ENCODE results near the gene CTIF.

Gene CTIF

DNA sequence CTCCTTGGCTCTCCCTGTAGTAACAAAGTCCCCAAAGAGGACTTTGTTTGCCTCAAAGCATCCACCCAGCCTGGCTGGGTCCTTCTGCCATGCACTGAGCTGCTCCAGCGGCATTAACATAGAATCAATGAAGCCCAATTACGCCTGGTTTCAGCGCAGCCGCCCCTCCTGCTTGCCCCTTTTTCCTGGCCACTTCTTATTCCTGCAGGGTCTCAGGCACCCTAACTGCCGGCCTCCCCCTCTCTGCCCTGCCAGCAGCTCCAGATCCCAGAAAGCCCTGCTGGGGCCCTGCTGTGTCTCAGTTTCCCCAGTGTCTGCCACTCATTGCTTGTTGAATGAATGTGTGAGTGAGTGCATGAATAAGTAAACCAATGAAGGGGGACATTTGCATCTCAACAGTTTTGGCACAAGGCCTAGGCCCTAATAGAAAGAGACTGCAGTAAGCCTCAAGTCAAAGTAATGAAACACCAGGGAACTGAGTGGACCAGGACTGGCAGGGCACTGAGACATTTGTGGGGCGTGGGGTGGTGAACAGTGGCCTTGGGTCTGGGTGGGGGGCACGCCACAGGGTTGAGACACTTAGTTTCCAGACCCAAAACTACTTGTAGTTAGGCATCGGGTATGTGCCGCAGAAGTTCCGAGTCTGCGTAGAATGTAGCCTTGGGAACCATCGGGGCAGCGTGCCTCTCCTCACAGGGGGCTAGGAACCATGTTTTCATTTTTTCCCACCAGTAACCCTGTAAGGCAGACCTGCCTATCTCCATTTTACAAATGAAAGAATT is 351.3 kb downstream of the CTIF start:
- TF ChIP-seq, protein P1, sequence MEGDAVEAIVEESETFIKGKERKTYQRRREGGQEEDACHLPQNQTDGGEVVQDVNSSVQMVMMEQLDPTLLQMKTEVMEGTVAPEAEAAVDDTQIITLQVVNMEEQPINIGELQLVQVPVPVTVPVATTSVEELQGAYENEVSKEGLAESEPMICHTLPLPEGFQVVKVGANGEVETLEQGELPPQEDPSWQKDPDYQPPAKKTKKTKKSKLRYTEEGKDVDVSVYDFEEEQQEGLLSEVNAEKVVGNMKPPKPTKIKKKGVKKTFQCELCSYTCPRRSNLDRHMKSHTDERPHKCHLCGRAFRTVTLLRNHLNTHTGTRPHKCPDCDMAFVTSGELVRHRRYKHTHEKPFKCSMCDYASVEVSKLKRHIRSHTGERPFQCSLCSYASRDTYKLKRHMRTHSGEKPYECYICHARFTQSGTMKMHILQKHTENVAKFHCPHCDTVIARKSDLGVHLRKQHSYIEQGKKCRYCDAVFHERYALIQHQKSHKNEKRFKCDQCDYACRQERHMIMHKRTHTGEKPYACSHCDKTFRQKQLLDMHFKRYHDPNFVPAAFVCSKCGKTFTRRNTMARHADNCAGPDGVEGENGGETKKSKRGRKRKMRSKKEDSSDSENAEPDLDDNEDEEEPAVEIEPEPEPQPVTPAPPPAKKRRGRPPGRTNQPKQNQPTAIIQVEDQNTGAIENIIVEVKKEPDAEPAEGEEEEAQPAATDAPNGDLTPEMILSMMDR (IDR thresholded peaks at IDR 0.05; ENCODE audit: poor library complexity, severe bottlenecking), result no peak
- no peak overlapping the region for H3K27ac ChIP-seq (ENCODE audit: poor library complexity, severe bottlenecking)
- no peaks in the 10 kb centered on the region for H3K36me3 ChIP-seq (ENCODE audit: low read depth)
- DNase-seq (ENCODE audit: low spot score) (no peak), ATAC-seq (ENCODE audit: low read depth) (no peak)
- no peaks in the 10 kb centered on the region for H3K4me1 ChIP-seq (ENCODE audit: insufficient read depth, poor library complexity, severe bottlenecking)
- no peaks in the 10 kb centered on the region for H3K27me3 ChIP-seq (ENCODE audit: insufficient read depth, poor library complexity, severe bottlenecking)
- no peaks in the 10 kb centered on the region for H3K9me3 ChIP-seq (ENCODE audit: severe bottlenecking)
- H3K4me3 ChIP-seq (ENCODE audit: severe bottlenecking), result no peak overlapping the region

DNA sequence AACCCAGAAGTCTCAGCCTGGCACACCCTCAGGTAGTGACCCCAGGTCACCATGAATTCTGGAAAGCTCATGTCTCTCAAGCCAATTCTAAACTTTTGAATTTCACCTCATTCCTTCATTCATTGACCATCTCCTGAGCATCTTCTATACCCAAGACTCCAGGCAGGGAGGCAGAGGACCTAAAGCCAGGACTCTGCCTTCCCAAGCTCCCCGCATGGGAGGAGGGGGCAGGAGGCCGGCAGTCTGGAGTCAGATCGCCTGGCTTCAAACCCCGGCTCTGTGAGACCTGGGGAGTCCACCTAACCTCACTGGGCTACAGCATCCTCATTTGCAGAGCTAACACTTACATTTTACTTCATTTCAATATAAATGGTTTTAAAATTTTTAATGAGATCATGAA is 352.9 kb downstream of the CTIF start:
- peaks cover 2% of the 10 kb centered on the region for H3K4me1 ChIP-seq (ENCODE audit: insufficient read depth, poor library complexity, severe bottlenecking)
- DNase-seq (ENCODE audit: low spot score), result no peak

DNA sequence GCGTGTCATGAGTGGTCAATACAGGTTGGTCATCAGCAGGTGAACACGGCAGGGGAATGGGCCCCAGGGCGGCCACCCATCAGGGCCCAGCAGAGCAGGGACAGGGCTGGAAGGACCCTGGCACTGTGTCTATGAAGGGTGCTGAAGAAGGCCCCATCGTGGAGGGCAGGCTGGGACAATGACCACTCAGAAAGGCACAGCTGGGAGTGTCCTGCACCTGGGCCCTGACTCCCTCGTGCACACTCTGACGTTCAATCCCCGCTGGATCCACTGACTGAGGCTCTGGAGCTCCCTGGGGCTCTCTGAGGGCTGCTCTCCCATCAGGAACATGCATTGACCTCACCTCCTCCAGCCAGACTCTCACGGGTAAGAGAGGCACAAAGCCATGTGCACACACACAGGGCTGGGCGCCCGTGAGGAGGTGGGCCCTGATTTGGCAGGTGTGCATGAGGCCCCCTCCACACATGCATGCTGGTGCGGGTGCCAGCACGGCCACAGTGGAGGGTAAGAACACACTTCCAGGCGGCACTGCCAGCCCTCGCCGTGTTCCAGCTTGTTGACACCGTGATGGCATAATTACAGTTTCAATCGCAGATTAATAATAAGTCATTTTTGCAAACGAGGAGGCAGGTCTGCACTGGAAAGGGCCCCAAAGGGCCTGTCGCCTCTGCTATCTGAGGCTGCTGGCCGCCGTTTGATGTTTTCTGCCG is 353.5 kb downstream of the CTIF start:
- no peaks in the 10 kb centered on the region for H3K36me3 ChIP-seq (ENCODE audit: low read depth)

More for the DNA sequence above, 352.9 kb downstream of the CTIF start:
- H3K27ac ChIP-seq (ENCODE audit: poor library complexity, severe bottlenecking), result no peak overlapping the region
- TF ChIP-seq, protein P1 (IDR thresholded peaks at IDR 0.05; ENCODE audit: poor library complexity, severe bottlenecking), result no peak
- no peak overlapping the region for H3K4me3 ChIP-seq (ENCODE audit: severe bottlenecking)
- H3K27me3 ChIP-seq (ENCODE audit: insufficient read depth, poor library complexity, severe bottlenecking), result no peaks in the 10 kb centered on the region
- no peak for ATAC-seq (ENCODE audit: low read depth)
- no peaks in the 10 kb centered on the region for H3K36me3 ChIP-seq (ENCODE audit: low read depth)
- H3K9me3 ChIP-seq (ENCODE audit: severe bottlenecking), result no peaks in the 10 kb centered on the region

GRCh38 chr18:48893061-48893607 is 354.3 kb downstream of the CTIF start:
- H3K9me3 ChIP-seq (ENCODE audit: severe bottlenecking), result no peaks in the 10 kb centered on the region
- no peaks in the 10 kb centered on the region for H3K36me3 ChIP-seq (ENCODE audit: low read depth)
- no peak for DNase-seq (ENCODE audit: low spot score)
- TF ChIP-seq, protein P1 (IDR thresholded peaks at IDR 0.05; ENCODE audit: poor library complexity, severe bottlenecking), result no peak
- H3K4me1 ChIP-seq (ENCODE audit: insufficient read depth, poor library complexity, severe bottlenecking), result peaks cover 4% of the 10 kb centered on the region
- no peaks in the 10 kb centered on the region for H3K27me3 ChIP-seq (ENCODE audit: insufficient read depth, poor library complexity, severe bottlenecking)
- ATAC-seq (ENCODE audit: low read depth), result no peak
- no peak overlapping the region for H3K4me3 ChIP-seq (ENCODE audit: severe bottlenecking)
- no peak overlapping the region for H3K27ac ChIP-seq (ENCODE audit: poor library complexity, severe bottlenecking)

More for the DNA sequence above, 353.5 kb downstream of the CTIF start:
- Histone ChIP-seq H3K27me3 (ENCODE audit: insufficient read depth, poor library complexity, severe bottlenecking) (no peaks in the 10 kb centered on the region), H3K4me1 (ENCODE audit: insufficient read depth, poor library complexity, severe bottlenecking) (peaks cover 4% of the 10 kb centered on the region), H3K4me3 (ENCODE audit: severe bottlenecking) (no peak overlapping the region), H3K9me3 (ENCODE audit: severe bottlenecking) (no peaks in the 10 kb centered on the region), H3K27ac (ENCODE audit: poor library complexity, severe bottlenecking) (no peak overlapping the region)
- DNase-seq (ENCODE audit: low spot score), result no peak
- TF ChIP-seq, protein P1 (IDR thresholded peaks at IDR 0.05; ENCODE audit: poor library complexity, severe bottlenecking), result no peak
- no peak for ATAC-seq (ENCODE audit: low read depth)
